H1 (cell line): ENCODE data around the gene INTS6. TPM values are rescaled to one million over a fixed set of nuclear protein-coding genes. Genes with fewer than 3 reads are reported as not detected.

Experiments
- CTCF ChIA-PET: fragments of 300-600 bp; sonication (Branson Sonifier 250); formaldehyde crosslinking; loops from one replicate; lab custom pipeline; 2021; ENCODE audit not compliant: partially characterized antibody; lab: Charles Lee
- POLR2A ChIA-PET: fragments of 300-600 bp; sonication (Branson Sonifier 250); formaldehyde crosslinking; loops from one replicate; lab custom pipeline; 2021; ENCODE audit warnings: inconsistent platforms; ENCODE audit not compliant: partially characterized antibody; lab: Charles Lee
- DNase-seq, 2 experiments: peaks; one replicate each; pipeline versions ENCODE4 v3.0.0 to v3.0.0-alpha.2; 2010 to 2022; ENCODE audit warnings: low spot score in 2 of 2, low read depth in 1 of 2, mixed read lengths in 1 of 2
- FAIRE-seq: peaks from 2 replicates; lab custom pipeline; 2011; peaks lifted over from hg19 to GRCh38; lab: Jason Lieb, UNC
- H2AFZ ChIP-seq: 2 replicates; pipeline ENCODE4 v1.8.1; 2012; ENCODE audit warnings: low read length, inconsistent platforms
- H2AK5ac ChIP-seq: 2 replicates; pipeline ENCODE4 v1.6.1; 2013; ENCODE audit warnings: low read depth, low read length
- H2BK120ac ChIP-seq: replicated peaks from 2 replicates; pipeline ENCODE3; 2013; ENCODE audit warnings: low read depth, low read length, inconsistent platforms
- H2BK12ac ChIP-seq: 2 replicates; pipeline ENCODE4 v1.6.1; 2013; ENCODE audit warnings: low read depth, low read length
- H2BK15ac ChIP-seq: 2 replicates; pipeline ENCODE4 v1.6.1; 2013; ENCODE audit warnings: low read length
- H2BK20ac ChIP-seq: 2 replicates; pipeline ENCODE4 v1.6.1; 2013; ENCODE audit warnings: low read length
- H2BK5ac ChIP-seq: 2 replicates; pipeline ENCODE4 v1.6.1; 2013; ENCODE audit warnings: low read depth, low read length
- H3K14ac ChIP-seq: 2 replicates; pipeline ENCODE4 v1.6.1; 2013; ENCODE audit warnings: inconsistent platforms; ENCODE audit not compliant: insufficient read length
- H3K18ac ChIP-seq: 2 replicates; pipeline ENCODE4 v1.6.1; 2013; ENCODE audit warnings: low read length; ENCODE audit errors: extremely low read depth
- H3K23ac ChIP-seq: 2 replicates; pipeline ENCODE4 v1.6.1; 2013; ENCODE audit warnings: inconsistent platforms; ENCODE audit not compliant: insufficient read length
- H3K23me2 ChIP-seq: 2 replicates; pipeline ENCODE4 v1.6.1; 2013; ENCODE audit warnings: low read depth, low read length
- H3K27ac ChIP-seq: 2 replicates; pipeline ENCODE4 v1.6.1; 2011; ENCODE audit warnings: low read depth, low read length, inconsistent platforms
- H3K27me3 ChIP-seq, 4 experiments: replicated peaks in 1 of 4; 1 replicate in 1 of 4; 2 replicates in 3 of 4; pipeline versions ENCODE4 v1.6.1 to v1.8.1; 2011 to 2013; ENCODE audit warnings: low read length in 3 of 4, mild to moderate bottlenecking in 3 of 4, inconsistent platforms in 2 of 4, mixed read lengths in 2 of 4, moderate library complexity in 1 of 4; ENCODE audit not compliant: control insufficient read depth in 3 of 4, insufficient read depth in 3 of 4; ENCODE audit errors: extremely low read depth in 1 of 4
- H3K36me3 ChIP-seq, 4 experiments: 2 replicates each; pipeline versions ENCODE4 v1.6.1 to v1.8.1; 2011 to 2013; ENCODE audit warnings: mild to moderate bottlenecking in 4 of 4, low read length in 3 of 4, moderate library complexity in 2 of 4, control low read depth in 1 of 4, inconsistent platforms in 1 of 4; ENCODE audit not compliant: insufficient read depth in 4 of 4, control insufficient read depth in 2 of 4
- H3K4ac ChIP-seq: replicated peaks from 2 replicates; pipeline ENCODE3; 2013; ENCODE audit warnings: low read length, low read depth, mixed read lengths, inconsistent platforms; ENCODE audit not compliant: insufficient read length
- H3K4me1 ChIP-seq, 4 experiments: replicated peaks in 1 of 4; 1 replicate in 1 of 4; 2 replicates in 3 of 4; pipeline versions ENCODE4 v1.6.1 to v1.8.1; 2011 to 2013; ENCODE audit warnings: low read length in 3 of 4, inconsistent platforms in 2 of 4, mixed read lengths in 1 of 4; ENCODE audit not compliant: insufficient read depth in 4 of 4, control insufficient read depth in 3 of 4
- H3K4me2 ChIP-seq, 2 experiments: 2 replicates each; pipeline versions ENCODE4 v1.6.1 to v1.8.1; 2011 to 2013; ENCODE audit warnings: low read depth in 2 of 2, low read length in 2 of 2, control low read depth in 1 of 2, inconsistent platforms in 1 of 2, mild to moderate bottlenecking in 1 of 2; ENCODE audit not compliant: insufficient read depth in 1 of 2
- H3K4me3 ChIP-seq, 4 experiments: fragments of 200-600, 300-600 bp in 1 of 4; sonication (generic), shearing (Covaris generic), sonication (Bioruptor Twin) in 1 of 4; 2 replicates each; pipeline versions ENCODE4 v1.5.1 to v1.8.1; 2011 to 2016; ENCODE audit warnings: low read length in 4 of 4, low read depth in 3 of 4, control low read depth in 2 of 4, inconsistent platforms in 2 of 4, mild to moderate bottlenecking in 2 of 4, mixed read lengths in 1 of 4, moderate library complexity in 1 of 4; ENCODE audit not compliant: insufficient read depth in 2 of 4; ENCODE audit errors: extremely low read depth in 1 of 4
- H3K56ac ChIP-seq: replicated peaks from 2 replicates; pipeline ENCODE3; 2013; ENCODE audit warnings: low read depth, mild to moderate bottlenecking, mixed read lengths, low read length, inconsistent platforms; ENCODE audit not compliant: insufficient read length
- H3K79me1 ChIP-seq: 2 replicates; pipeline ENCODE4 v1.6.1; 2013; ENCODE audit warnings: low read depth, low read length, control low read depth
- H3K79me2 ChIP-seq, 2 experiments: 2 replicates each; pipeline versions ENCODE4 v1.6.1 to v1.8.1; 2012 to 2013; ENCODE audit warnings: low read length in 2 of 2, mild to moderate bottlenecking in 2 of 2, inconsistent platforms in 1 of 2; ENCODE audit not compliant: insufficient read depth in 2 of 2, control insufficient read depth in 1 of 2
- H3K9ac ChIP-seq, 4 experiments: replicated peaks in 1 of 4; 1 replicate in 1 of 4; 2 replicates in 3 of 4; pipeline versions ENCODE4 v1.6.1 to v1.8.1; 2011 to 2013; ENCODE audit warnings: low read depth in 3 of 4, low read length in 3 of 4, control low read depth in 2 of 4, mild to moderate bottlenecking in 2 of 4, moderate library complexity in 2 of 4, inconsistent platforms in 1 of 4; ENCODE audit errors: extremely low read depth in 1 of 4
- H3K9me3 ChIP-seq, 2 experiments: 2 replicates each; pipeline versions ENCODE4 v1.6.1 to v1.8.1; 2012 to 2013; ENCODE audit warnings: mild to moderate bottlenecking in 2 of 2, moderate library complexity in 2 of 2, control low read depth in 1 of 2, inconsistent platforms in 1 of 2, low read depth in 1 of 2, low read length in 1 of 2, mixed read lengths in 1 of 2; ENCODE audit not compliant: insufficient read depth in 2 of 2
- H4K20me1 ChIP-seq, 2 experiments: replicated peaks in 1 of 2; 2 replicates each; pipeline versions ENCODE3 to v1.8.1; 2011 to 2013; ENCODE audit warnings: inconsistent platforms in 2 of 2, low read length in 2 of 2, mild to moderate bottlenecking in 1 of 2; ENCODE audit not compliant: insufficient read depth in 2 of 2, control insufficient read depth in 1 of 2
- H4K5ac ChIP-seq: 2 replicates; pipeline ENCODE4 v1.6.1; 2013; ENCODE audit warnings: low read length, low read depth, mixed read lengths, inconsistent platforms; ENCODE audit not compliant: insufficient read length
- H4K8ac ChIP-seq: 2 replicates; pipeline ENCODE4 v1.8.0; 2013; ENCODE audit warnings: mild to moderate bottlenecking, moderate library complexity, low read length, inconsistent platforms; ENCODE audit not compliant: insufficient read depth; ENCODE audit errors: extremely low read depth
- H4K91ac ChIP-seq: replicated peaks from 2 replicates; pipeline ENCODE3; 2013; ENCODE audit warnings: low read length, mixed read lengths, inconsistent platforms; ENCODE audit not compliant: insufficient read length
- ASH2L ChIP-seq: fragments of 200-600, 300-600 bp; sonication (generic); IDR thresholded peaks from one replicate; pipeline ENCODE4 v1.7.1; 2017; ENCODE audit warnings: low read length
- CHD2 ChIP-seq: IDR thresholded peaks from 2 replicates; pipeline ENCODE4 v1.6.1; 2012; ENCODE audit warnings: low read length, improper control_type of control experiment
- KDM5A ChIP-seq: fragments of 200-600 bp; IDR thresholded peaks from 2 replicates; pipeline ENCODE4 v1.7.1; 2012; ENCODE audit warnings: mild to moderate bottlenecking, low read length, inconsistent platforms, mixed read lengths
- SUZ12 ChIP-seq: fragments of 200-600 bp; sonication (generic); IDR thresholded peaks from 2 replicates; pipeline ENCODE4 v1.6.1; 2012; ENCODE audit warnings: mild to moderate bottlenecking, inconsistent platforms, low read length, moderate library complexity, mixed read lengths
- TAF1 ChIP-seq: IDR thresholded peaks from 2 replicates; pipeline ENCODE4 v1.6.1; 2011; ENCODE audit warnings: mild to moderate bottlenecking, low read depth, low read length
- WGBS, 2 experiments: shearing (Covaris generic) in 1 of 2; methylation state at CpG; one replicate each; pipeline versions ENCODE4 v1.1.6 to v1.1.7; 2013 to 2015; ENCODE audit warnings: low lambda C conversion rate in 2 of 2, mixed read lengths in 2 of 2, inconsistent platforms in 1 of 2, low coverage in 1 of 2, missing lambda C conversion rate in 1 of 2; ENCODE audit not compliant: insufficient replicate concordance in 2 of 2, insufficient coverage in 1 of 2, insufficient read length in 1 of 2; ENCODE audit errors: extremely low coverage in 1 of 2, missing lambda C conversion rate in 1 of 2; 5-methylcytosine and 5-hydroxymethylcytosine counted together
- polyA plus RNA-seq, 7 experiments: library from polyadenylated mRNA; depleted of rRNA in 3 of 7; stranded (reverse) in 5 of 7; unstranded in 2 of 7; fragments of >200 nt in 5 of 7; fragments of 200-250 nt in 2 of 7; gene quantifications; 1 replicate in 5 of 7; 2 replicates in 1 of 7; 4 replicates in 1 of 7; pipeline versions ENCODE4 v1.2.1 to v1.2.3, GENCODE V29; 2011 to 2013; ENCODE audit warnings: missing spikeins in 2 of 7, mixed read lengths in 2 of 7
- total RNA-seq: library from RNA; stranded (reverse); fragmentation: NEBNext Ultra II Directional; extraction: Animal tissue kit (Norgen Biotek cat#: 25700); gene quantifications from 2 replicates; pipeline ENCODE4 v1.2.1, GENCODE V29; 2021

Gene INTS6
- total and polyA plus RNA-seq, 2 of the 8 experiments (the other 6 are each of a cell fraction or from before 2014, with no cell fraction given) = 12.6 to 42.8 TPM

- no peaks in the 10 kb centered on the region for H3K79me1 ChIP-seq
- FAIRE-seq = no peak
- no peak overlapping the region for H3K18ac ChIP-seq
- H4K91ac ChIP-seq = no peak overlapping the region
- no peak overlapping the region for H3K9ac ChIP-seq
- no peak overlapping the region for H2BK20ac ChIP-seq
- no peak overlapping the region for H3K4me3 ChIP-seq
- H4K5ac ChIP-seq = no peak overlapping the region
- 87% methylated on average over 2 of the region's 2 CpGs; no CpG with 5 or more reads in 1 of the 2 experiments for WGBS, 2 experiments
- H2BK120ac ChIP-seq = no peak overlapping the region
- no peaks in the 10 kb centered on the region for H3K9me3 ChIP-seq
- no peak overlapping the region for H2AK5ac ChIP-seq
- no peaks in the 10 kb centered on the region for H4K20me1 ChIP-seq
- no peak overlapping the region for H2BK15ac ChIP-seq
- H3K4ac ChIP-seq = no peak overlapping the region
- no peak for DNase-seq
- H3K79me2 ChIP-seq = no peaks in the 10 kb centered on the region
- no peaks in the 10 kb centered on the region for H3K23me2 ChIP-seq
- H2BK12ac ChIP-seq = no peak overlapping the region
- CTCF ChIA-PET = interaction anchor here (1.7 kb wide), 1 partner anchor 13 kb away, joined by 4 read pairs; no protein-coding TSS in a partner anchor
- H3K4me1 ChIP-seq = peaks cover 0 to 3% (median 1%) of the 10 kb centered on the region in 4 experiments; a peak in 1 of 7 replicates
- H2BK5ac ChIP-seq = no peak overlapping the region
- H2AFZ ChIP-seq = no peak overlapping the region
- H3K27ac ChIP-seq = no peak overlapping the region
- no peak overlapping the region for H4K8ac ChIP-seq
- no peaks in the 10 kb centered on the region; a peak in 1 of 7 replicates for H3K27me3 ChIP-seq
- TF ChIP-seq ASH2L (no peak), SUZ12 (no peak), KDM5A (no peak), TAF1 (no peak), CHD2 (no peak)
- no peak overlapping the region for H3K23ac ChIP-seq
- H3K4me2 ChIP-seq = no peak overlapping the region
- no peak overlapping the region for H3K56ac ChIP-seq
- H3K36me3 ChIP-seq = no peaks in the 10 kb centered on the region
- no peak overlapping the region for H3K14ac ChIP-seq
- POLR2A ChIA-PET = interaction anchor here (1.3 kb wide), 1 partner anchor 154 kb away, joined by 4 read pairs; no protein-coding TSS in a partner anchor
Observed at GRCh38 chr13:51332566-51333361, 120.1 kb downstream of the INTS6 start.
